Measurements from ENCODE around the gene DNAAF5. TPM values are rescaled to one million over a fixed set of nuclear protein-coding genes. Genes with fewer than 3 reads are reported as not detected.

Gene DNAAF5
- total and polyA plus RNA-seq, 9 of the 15 experiments (the other 6 are each of a cell fraction or from before 2014, with no cell fraction given) = 3.1 to 69.7 (median 19.1) TPM

GRCh38 chr7:727104-727805, 756 bp downstream of the DNAAF5 start, which contains the start of gene PRKAR1B (continued):
- TF ChIP-seq MEF2D (tag; conservative IDR thresholded peaks at IDR 0.05; ENCODE audit: low read depth) (no peak), TAF7 (tag; IDR thresholded peaks at IDR 0.05) (no peak), YY1 (IDR thresholded peaks at IDR 0.05; ENCODE audit: borderline replicate concordance in 1 of 3, control insufficient read depth in 1 of 3, extremely low read depth in 1 of 3, insufficient read depth in 3 of 3, insufficient read length in 1 of 3, insufficient replicate concordance in 2 of 3, low read depth in 1 of 3, low read length in 2 of 3) (no peak), ZNF197 (CRISPR knock-in tag; IDR thresholded peaks at IDR 0.05; ENCODE audit: low read depth) (no peak), ZNF12 (CRISPR knock-in tag; IDR thresholded peaks at IDR 0.05) (no peak), HMG20B (CRISPR knock-in tag; IDR thresholded peaks at IDR 0.05) (no peak), CHD2 (IDR thresholded peaks at IDR 0.05; ENCODE audit: low read depth, low read length) (no peak), SMC3 (conservative IDR thresholded peaks at IDR 0.05; ENCODE audit: insufficient read depth, low read depth, low read length) (no peak), FIP1L1 (IDR thresholded peaks at IDR 0.05; ENCODE audit: low read depth, low read length, poor library complexity, severe bottlenecking) (no peak), ZNF644 (tag; IDR thresholded peaks at IDR 0.05; ENCODE audit: low read depth) (no peak), SMARCC2 (IDR thresholded peaks at IDR 0.05; ENCODE audit: low read depth) (no peak), SRSF3 (IDR thresholded peaks at IDR 0.05; ENCODE audit: insufficient read depth, low read length) (no peak), TGIF2 (CRISPR knock-in tag; IDR thresholded peaks at IDR 0.05) (no peak), ZNF551 (CRISPR knock-in tag; IDR thresholded peaks at IDR 0.05) (no peak), HNRNPK (IDR thresholded peaks at IDR 0.05; ENCODE audit: low read depth, low read length, poor library complexity, severe bottlenecking) (peak; percentile 40)
- TF ChIP-seq, protein P1, sequence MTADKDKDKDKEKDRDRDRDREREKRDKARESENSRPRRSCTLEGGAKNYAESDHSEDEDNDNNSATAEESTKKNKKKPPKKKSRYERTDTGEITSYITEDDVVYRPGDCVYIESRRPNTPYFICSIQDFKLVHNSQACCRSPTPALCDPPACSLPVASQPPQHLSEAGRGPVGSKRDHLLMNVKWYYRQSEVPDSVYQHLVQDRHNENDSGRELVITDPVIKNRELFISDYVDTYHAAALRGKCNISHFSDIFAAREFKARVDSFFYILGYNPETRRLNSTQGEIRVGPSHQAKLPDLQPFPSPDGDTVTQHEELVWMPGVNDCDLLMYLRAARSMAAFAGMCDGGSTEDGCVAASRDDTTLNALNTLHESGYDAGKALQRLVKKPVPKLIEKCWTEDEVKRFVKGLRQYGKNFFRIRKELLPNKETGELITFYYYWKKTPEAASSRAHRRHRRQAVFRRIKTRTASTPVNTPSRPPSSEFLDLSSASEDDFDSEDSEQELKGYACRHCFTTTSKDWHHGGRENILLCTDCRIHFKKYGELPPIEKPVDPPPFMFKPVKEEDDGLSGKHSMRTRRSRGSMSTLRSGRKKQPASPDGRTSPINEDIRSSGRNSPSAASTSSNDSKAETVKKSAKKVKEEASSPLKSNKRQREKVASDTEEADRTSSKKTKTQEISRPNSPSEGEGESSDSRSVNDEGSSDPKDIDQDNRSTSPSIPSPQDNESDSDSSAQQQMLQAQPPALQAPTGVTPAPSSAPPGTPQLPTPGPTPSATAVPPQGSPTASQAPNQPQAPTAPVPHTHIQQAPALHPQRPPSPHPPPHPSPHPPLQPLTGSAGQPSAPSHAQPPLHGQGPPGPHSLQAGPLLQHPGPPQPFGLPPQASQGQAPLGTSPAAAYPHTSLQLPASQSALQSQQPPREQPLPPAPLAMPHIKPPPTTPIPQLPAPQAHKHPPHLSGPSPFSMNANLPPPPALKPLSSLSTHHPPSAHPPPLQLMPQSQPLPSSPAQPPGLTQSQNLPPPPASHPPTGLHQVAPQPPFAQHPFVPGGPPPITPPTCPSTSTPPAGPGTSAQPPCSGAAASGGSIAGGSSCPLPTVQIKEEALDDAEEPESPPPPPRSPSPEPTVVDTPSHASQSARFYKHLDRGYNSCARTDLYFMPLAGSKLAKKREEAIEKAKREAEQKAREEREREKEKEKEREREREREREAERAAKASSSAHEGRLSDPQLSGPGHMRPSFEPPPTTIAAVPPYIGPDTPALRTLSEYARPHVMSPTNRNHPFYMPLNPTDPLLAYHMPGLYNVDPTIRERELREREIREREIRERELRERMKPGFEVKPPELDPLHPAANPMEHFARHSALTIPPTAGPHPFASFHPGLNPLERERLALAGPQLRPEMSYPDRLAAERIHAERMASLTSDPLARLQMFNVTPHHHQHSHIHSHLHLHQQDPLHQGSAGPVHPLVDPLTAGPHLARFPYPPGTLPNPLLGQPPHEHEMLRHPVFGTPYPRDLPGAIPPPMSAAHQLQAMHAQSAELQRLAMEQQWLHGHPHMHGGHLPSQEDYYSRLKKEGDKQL (CRISPR knock-in tag; IDR thresholded peaks at IDR 0.05; ENCODE audit: borderline replicate concordance) = no peak
- TF ChIP-seq, protein P2, sequence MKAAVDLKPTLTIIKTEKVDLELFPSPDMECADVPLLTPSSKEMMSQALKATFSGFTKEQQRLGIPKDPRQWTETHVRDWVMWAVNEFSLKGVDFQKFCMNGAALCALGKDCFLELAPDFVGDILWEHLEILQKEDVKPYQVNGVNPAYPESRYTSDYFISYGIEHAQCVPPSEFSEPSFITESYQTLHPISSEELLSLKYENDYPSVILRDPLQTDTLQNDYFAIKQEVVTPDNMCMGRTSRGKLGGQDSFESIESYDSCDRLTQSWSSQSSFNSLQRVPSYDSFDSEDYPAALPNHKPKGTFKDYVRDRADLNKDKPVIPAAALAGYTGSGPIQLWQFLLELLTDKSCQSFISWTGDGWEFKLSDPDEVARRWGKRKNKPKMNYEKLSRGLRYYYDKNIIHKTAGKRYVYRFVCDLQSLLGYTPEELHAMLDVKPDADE (conservative IDR thresholded peaks at IDR 0.05; ENCODE audit: control insufficient read depth, low read depth, low read length) = 0 out of 2 replicates have a peak, but pooled peaks have one; percentile 10
- TF ChIP-seq, protein P3, sequence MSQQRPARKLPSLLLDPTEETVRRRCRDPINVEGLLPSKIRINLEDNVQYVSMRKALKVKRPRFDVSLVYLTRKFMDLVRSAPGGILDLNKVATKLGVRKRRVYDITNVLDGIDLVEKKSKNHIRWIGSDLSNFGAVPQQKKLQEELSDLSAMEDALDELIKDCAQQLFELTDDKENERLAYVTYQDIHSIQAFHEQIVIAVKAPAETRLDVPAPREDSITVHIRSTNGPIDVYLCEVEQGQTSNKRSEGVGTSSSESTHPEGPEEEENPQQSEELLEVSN (IDR thresholded peaks at IDR 0.05; ENCODE audit: borderline replicate concordance in 1 of 2, extremely low read depth in 1 of 2, insufficient read depth in 1 of 2, insufficient read length in 1 of 2, low read depth in 1 of 2, low read length in 1 of 2, poor library complexity in 1 of 2, severe bottlenecking in 1 of 2) = peak in 1 of 2 experiments; percentile 67

Measured in K562 (cell line).